GM23338 (cell line): Measurements from ENCODE around the gene ASXL2. TPM values are rescaled to one million over a fixed set of nuclear protein-coding genes. Genes with fewer than 3 reads are reported as not detected.

Experiments
- ATAC-seq: fragments of 200-7000 bp; cut with Tn5 transposase; 3 replicates; pipeline ENCODE4 v1.9.1; 2020
- DNase-seq: peaks from one replicate; pipeline ENCODE4 v3.0.0-alpha.2; 2015; ENCODE audit warnings: low spot score
- H2AFZ ChIP-seq: fragments of 200-600 bp; sonication (generic); 2 replicates; pipeline ENCODE4 v1.8.0; 2016; ENCODE audit warnings: antibody characterized with exemption, mild to moderate bottlenecking, moderate library complexity
- H3F3A ChIP-seq: fragments of 200-600 bp; sonication (generic); replicated peaks from 2 replicates; pipeline ENCODE4 v1.8.0; 2017; ENCODE audit warnings: antibody characterized with exemption, mixed run types, low read depth
- H3K27ac ChIP-seq: fragments of 200-600 bp; sonication (generic); 2 replicates; pipeline ENCODE4 v1.6.1; 2016; ENCODE audit warnings: low read depth
- H3K27me3 ChIP-seq: fragments of 200-600 bp; sonication (generic); 2 replicates; pipeline ENCODE4 v1.8.0; 2016; ENCODE audit warnings: mild to moderate bottlenecking, mixed run types, moderate library complexity; ENCODE audit not compliant: insufficient read depth
- H3K36me3 ChIP-seq: fragments of 200-600 bp; sonication (generic); 2 replicates; pipeline ENCODE4 v1.8.0; 2016; ENCODE audit warnings: mild to moderate bottlenecking; ENCODE audit not compliant: insufficient read depth
- H3K4me1 ChIP-seq: fragments of 200-600 bp; sonication (generic); 2 replicates; pipeline ENCODE4 v1.8.0; 2016; ENCODE audit warnings: mild to moderate bottlenecking, moderate library complexity; ENCODE audit not compliant: insufficient read depth
- H3K4me2 ChIP-seq: fragments of 200-600 bp; sonication (generic); 2 replicates; pipeline ENCODE4 v1.7.1; 2017; ENCODE audit warnings: mixed run types
- H3K4me3 ChIP-seq: fragments of 200-600 bp; sonication (generic); 2 replicates; pipeline ENCODE4 v1.6.1; 2016; ENCODE audit warnings: mixed run types
- H3K79me2 ChIP-seq: fragments of 200-600 bp; sonication (generic); replicated peaks from 2 replicates; pipeline ENCODE4 v1.8.0; 2017; ENCODE audit warnings: mild to moderate bottlenecking; ENCODE audit not compliant: insufficient read depth
- H3K9me2 ChIP-seq: fragments of 200-600 bp; sonication (generic); 2 replicates; pipeline ENCODE4 v1.8.0; 2017; ENCODE audit not compliant: insufficient read depth
- H4K20me1 ChIP-seq: fragments of 200-600 bp; sonication (generic); replicated peaks from 2 replicates; pipeline ENCODE4 v1.8.0; 2017; ENCODE audit warnings: mild to moderate bottlenecking; ENCODE audit not compliant: insufficient read depth
- H3K27ac Mint-ChIP-seq: 2 replicates; pipeline ENCODE4 v1.8.0; 2020; ENCODE audit warnings: inconsistent platforms, mild to moderate bottlenecking, moderate library complexity, mixed read lengths
- H3K27me3 Mint-ChIP-seq: 3 replicates; pipeline ENCODE4 v1.8.0; 2022; ENCODE audit warnings: low read depth, mild to moderate bottlenecking, moderate library complexity, mixed read lengths, inconsistent platforms; ENCODE audit not compliant: insufficient read depth, poor library complexity
- H3K36me3 Mint-ChIP-seq: 3 replicates; pipeline ENCODE4 v1.8.0; 2021; ENCODE audit warnings: low read depth, mild to moderate bottlenecking, inconsistent platforms, moderate library complexity, mixed read lengths
- H3K4me1 Mint-ChIP-seq: 3 replicates; pipeline ENCODE4 v1.8.0; 2020; ENCODE audit warnings: mild to moderate bottlenecking, inconsistent platforms, mixed read lengths
- H3K4me3 Mint-ChIP-seq: 3 replicates; pipeline ENCODE4 v1.8.0; 2021; ENCODE audit warnings: moderate library complexity, mild to moderate bottlenecking, inconsistent platforms, mixed read lengths
- H3K9me3 Mint-ChIP-seq: 3 replicates; pipeline ENCODE4 v1.8.0; 2020; ENCODE audit warnings: moderate library complexity, mild to moderate bottlenecking, inconsistent platforms, mixed read lengths
- CTCF ChIP-seq, 2 experiments: fragments of 200-600 bp in 1 of 2; sonication (generic) in 1 of 2; conservative IDR thresholded peaks; 2 replicates each; pipeline versions ENCODE4 v1.5.1 to v1.6.1; 2016 to 2017; ENCODE audit warnings: antibody characterized with exemption in 2 of 2, low read depth in 2 of 2, mild to moderate bottlenecking in 2 of 2, moderate library complexity in 1 of 2
- ETS1 ChIP-seq: IDR thresholded peaks from 2 replicates; pipeline ENCODE4 v1.6.1; 2016; ENCODE audit warnings: antibody characterized with exemption
- EZH2 ChIP-seq: fragments of 200-600 bp; sonication (generic); IDR thresholded peaks from one replicate; pipeline ENCODE4 v1.8.0; 2017; ENCODE audit warnings: antibody characterized with exemption, mild to moderate bottlenecking, low read depth; ENCODE audit not compliant: unreplicated experiment
- NANOG ChIP-seq: IDR thresholded peaks from 2 replicates; pipeline ENCODE4 v1.6.1; 2016; ENCODE audit warnings: antibody characterized with exemption, borderline replicate concordance
- POLR2AphosphoS5 ChIP-seq: IDR thresholded peaks from 2 replicates; pipeline ENCODE4 v1.6.1; 2016; ENCODE audit warnings: antibody characterized with exemption, low read depth
- ZNF114 ChIP-seq: fragments of 250-450 bp; sonication (Bioruptor Pico); IDR thresholded peaks from 2 replicates; pipeline ENCODE4 v1.5.0; 2020; ENCODE audit warnings: mild to moderate bottlenecking, moderate library complexity
- ZNF462 ChIP-seq: fragments of 250-450 bp; sonication (Bioruptor Pico); IDR thresholded peaks from 2 replicates; pipeline ENCODE4 v1.5.0; 2020; ENCODE audit warnings: mild to moderate bottlenecking, moderate library complexity
- polyA plus RNA-seq: library from polyadenylated mRNA; unstranded; fragments of >200 nt; fragmentation: Nextera tagmentation; extraction: Ambion mirVana; gene quantifications from 2 replicates; pipeline ENCODE4 v1.2.1, GENCODE V29; 2016
- total RNA-seq: library from RNA; depleted of rRNA; stranded (reverse); fragments of >200 nt; shearing (Covaris generic); gene quantifications from 2 replicates; pipeline ENCODE4 v1.2.3, GENCODE V29; 2014

Gene ASXL2
- total and polyA plus RNA-seq, 2 experiments from 2014 or later, result 7.0 to 21.8 TPM

GRCh38 chr2:25817006-25817405 lies 61.3 kb downstream of the ASXL2 start:
- Mint-ChIP-seq H3K27ac (peak overlapping the region; percentile 88), H3K4me3 (no peak overlapping the region), H3K4me1 (peaks cover 27% of the 10 kb centered on the region), H3K36me3 (peaks cover 8% of the 10 kb centered on the region; the same call in 2 of the 3 replicates), H3K27me3 (no peaks in the 10 kb centered on the region), H3K9me3 (peaks cover 4% of the 10 kb centered on the region; the same call in 1 of the 3 replicates)
- peaks cover 21% of the 10 kb centered on the region for H3K4me1 ChIP-seq
- H3K27me3 ChIP-seq, result no peaks in the 10 kb centered on the region
- TF ChIP-seq EZH2 (no peak), ZNF462 (no peak), POLR2AphosphoS5 (no peak), CTCF (conservative IDR thresholded peaks at IDR 0.05; ENCODE audit: low read depth in 2 of 2) (no peak), ZNF114 (CRISPR knock-in tag) (no peak), NANOG (no peak), ETS1 (no peak)
- H3K4me2 ChIP-seq, result peak overlapping the region; percentile 23; the same call in 1 of the 2 replicates
- H3K27ac ChIP-seq, result peak overlapping the region; percentile 41; the same call in 1 of the 2 replicates
- no peak overlapping the region for H3K4me3 ChIP-seq
- H4K20me1 ChIP-seq, result no peaks in the 10 kb centered on the region; the same call in 1 of the 2 replicates
- H3K79me2 ChIP-seq, result peaks cover 23% of the 10 kb centered on the region
- H3K36me3 ChIP-seq, result no peaks in the 10 kb centered on the region
- no peaks in the 10 kb centered on the region for H3F3A ChIP-seq
- ATAC-seq, result no peak
- no peak overlapping the region for H2AFZ ChIP-seq
- H3K9me2 ChIP-seq, result no peaks in the 10 kb centered on the region
- no peak for DNase-seq
